KBM-7 (cell line): ENCODE results near the gene USP43.

Source experiments
- DNase-seq: peaks from one replicate; pipeline ENCODE4 v3.0.0-alpha.2; 2015
- in situ Hi-C: fragments of 300-500 bp; cut with MboI; formaldehyde crosslinking; loops from 2 replicates; pipeline ENCODE4 v1.14.3; 2020; ENCODE audit warnings: low sequenced_read_pairs, low pct_unique_long_range_greater_than_20kb, mixed read lengths

USP43 gene

DNA sequence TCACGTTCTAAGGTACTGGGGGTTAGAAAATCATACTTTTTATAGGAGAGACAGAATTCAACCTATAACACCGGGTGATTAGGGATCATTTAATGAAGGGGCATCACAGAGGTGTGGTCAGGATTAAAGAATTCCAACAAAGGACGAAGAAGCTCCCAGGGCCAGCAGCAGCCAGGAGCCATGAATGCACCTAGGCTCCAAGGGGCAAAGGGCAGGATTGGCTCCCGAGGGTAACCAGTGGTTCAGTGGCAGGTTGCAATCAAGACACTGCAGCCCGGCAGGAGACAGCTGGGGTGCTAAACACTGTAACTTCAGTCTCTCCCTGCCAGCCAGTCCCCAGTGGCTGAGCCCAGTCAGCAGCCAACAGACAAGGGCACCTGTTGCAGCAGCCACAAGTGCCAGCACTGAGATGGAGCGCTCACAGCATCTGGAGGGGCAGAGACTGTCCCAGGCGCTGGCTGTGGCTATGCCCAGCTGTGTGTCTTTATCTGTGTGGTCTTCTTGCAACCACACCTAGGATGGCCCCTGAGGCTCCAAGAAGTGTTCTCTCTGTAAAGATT lies 122.2 kb downstream of the USP43 start:
- no peak for DNase-seq
- in situ Hi-C loops, result no loop called here

DNA sequence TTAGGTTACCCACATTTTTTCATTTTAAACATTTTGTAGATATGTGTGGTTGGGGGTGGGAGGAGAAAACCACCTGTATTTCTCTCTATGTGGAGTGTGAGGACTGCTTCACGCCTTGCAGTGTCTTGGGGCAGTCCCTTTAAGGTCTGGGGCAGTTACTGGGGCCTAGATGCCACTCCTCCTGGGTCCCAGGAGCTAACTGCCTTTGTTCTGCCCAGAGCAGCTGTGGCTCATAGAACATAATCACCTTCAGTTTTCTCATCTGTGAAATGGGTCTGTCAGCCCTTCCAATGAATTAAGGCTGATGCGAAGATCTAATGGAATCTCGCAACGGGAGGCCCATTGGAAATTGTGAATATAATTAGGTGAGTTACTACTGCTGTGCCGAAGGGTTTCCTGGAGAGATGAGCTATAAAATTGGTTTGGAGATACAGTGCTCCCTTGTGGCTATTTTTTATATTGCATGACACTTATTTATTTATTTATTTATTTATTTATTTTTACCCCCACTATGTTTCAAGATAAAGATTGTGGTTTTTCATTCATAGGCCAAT lies 123.1 kb downstream of the USP43 start:
- in situ Hi-C loops, result no loop called here
- peak; percentile 79 for DNase-seq

DNA sequence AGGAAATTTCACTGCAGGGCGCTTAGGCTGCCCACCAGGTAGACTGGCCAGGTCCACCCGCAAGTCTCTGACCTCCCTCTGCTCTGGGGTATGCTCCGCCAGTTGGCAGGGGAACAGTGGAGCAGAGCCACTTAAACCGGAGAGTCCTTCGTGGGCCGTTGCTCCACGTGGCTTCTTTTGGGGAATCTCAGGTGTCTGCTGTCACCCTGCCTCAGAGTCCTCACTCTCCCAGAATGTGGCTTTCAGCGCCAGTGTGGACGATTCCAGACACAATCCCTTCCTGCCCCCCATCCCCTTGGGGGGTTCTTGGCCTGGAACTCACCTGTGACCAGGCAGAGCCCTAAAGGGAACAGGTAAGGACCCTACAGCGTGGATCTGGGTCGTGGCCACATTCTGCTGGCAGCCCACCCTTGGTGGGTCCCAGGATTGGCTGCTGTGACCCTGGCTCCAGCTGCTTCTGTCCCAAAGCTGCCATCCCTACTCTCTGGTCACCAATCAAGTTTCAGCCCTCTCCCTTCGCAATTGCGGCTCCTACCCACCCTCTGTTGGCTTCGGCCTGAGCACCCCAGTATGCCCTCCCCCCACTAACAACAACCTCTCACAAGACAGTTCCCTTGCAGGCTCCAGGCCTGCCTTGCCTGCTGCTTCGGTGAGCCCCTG lies 123.8 kb downstream of the USP43 start:
- no peak for DNase-seq
- in situ Hi-C loops, result no loop called here

DNA sequence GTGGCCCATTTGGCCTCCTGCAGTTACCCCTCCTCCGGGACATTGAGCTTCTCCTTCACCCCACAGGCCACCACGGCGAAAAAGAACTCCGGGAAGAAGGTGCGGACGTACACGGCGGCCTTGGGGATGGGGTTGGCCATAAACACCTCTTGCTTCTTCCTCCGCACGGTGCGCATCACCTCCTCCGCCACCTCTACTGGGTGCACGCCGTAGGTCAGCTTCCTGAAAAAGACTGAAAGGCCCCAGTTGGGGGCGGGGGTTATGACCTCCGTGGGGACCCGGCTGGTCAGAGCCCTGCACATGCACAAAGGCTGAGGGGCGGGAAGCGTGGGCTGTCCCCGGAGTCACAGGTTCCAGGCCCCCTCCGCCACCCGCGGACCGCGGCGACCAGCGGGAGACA lies 126.1 kb downstream of the USP43 start:
- in situ Hi-C loops, result no loop called here

DNA sequence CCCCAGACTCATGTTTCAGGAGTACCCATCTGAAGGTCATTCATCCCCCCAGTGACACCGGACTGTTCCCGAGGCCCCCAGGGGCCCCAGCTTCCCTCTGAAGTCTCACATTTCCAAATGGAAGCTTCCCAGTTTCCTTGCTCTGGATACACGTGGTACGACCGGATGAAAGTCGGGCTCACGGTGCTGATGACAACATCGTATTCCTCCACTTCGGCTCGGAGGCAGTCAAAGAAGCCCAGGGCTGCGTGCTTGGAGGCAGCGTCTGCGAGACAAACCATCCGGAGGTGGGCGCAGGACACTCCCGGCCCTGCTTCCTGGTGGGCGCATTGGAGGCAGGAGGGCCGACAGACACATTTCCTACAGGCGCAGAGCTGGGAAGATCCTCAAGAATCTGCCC lies 127.3 kb downstream of the USP43 start:
- in situ Hi-C loops, result no loop called here

More for the DNA sequence above, 126.1 kb downstream of the USP43 start:
- DNase-seq, result no peak

DNA sequence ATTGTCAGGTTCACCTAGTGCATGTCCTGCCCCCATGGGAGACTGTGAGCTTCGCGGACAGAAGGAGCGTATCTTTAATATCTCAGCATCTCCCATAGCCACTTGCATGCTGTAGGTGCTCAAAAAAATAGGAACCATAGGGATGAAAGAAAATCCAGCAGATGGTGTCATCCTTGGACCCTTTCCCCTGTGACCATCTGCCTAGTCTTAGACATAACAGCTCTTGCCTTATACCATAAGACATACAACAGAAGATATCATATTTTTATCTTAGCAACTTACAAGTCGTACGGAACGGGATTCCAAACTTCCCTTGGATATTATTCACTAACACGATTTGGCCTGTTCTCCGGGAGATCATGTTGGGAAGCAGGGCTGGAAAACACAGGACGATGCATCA lies 131.6 kb downstream of the USP43 start:
- in situ Hi-C loops, result no loop called here
- no peak for DNase-seq

More for the DNA sequence above, 127.3 kb downstream of the USP43 start:
- no peak for DNase-seq
